GM21528 (cell line): ENCODE results near the gene CDH11.

ENCODE experiments used
- ATAC-seq: cut with Tn5 transposase; IDR thresholded peaks from one replicate; pipeline ENCODE4 v1.9.1; 2021; ENCODE audit warnings: mild to moderate bottlenecking, moderate library complexity; ENCODE audit not compliant: unreplicated experiment, low FRiP score

The CDH11 gene

GRCh38 chr16:65071433-65072311, 50.2 kb downstream of the CDH11 start:
- no peak for ATAC-seq

- no peak for ATAC-seq
Observed at GRCh38 chr16:65070831-65071432, 50.9 kb downstream of the CDH11 start.

- ATAC-seq: no peak
Observed at GRCh38 chr16:65069766-65070165, 52.1 kb downstream of the CDH11 start.

GRCh38 chr16:65069065-65069464, 52.8 kb downstream of the CDH11 start:
- no peak for ATAC-seq

GRCh38 chr16:65068151-65068740, 53.6 kb downstream of the CDH11 start:
- no peak for ATAC-seq

- ATAC-seq: no peak
Observed at GRCh38 chr16:65066651-65067050, 55.2 kb downstream of the CDH11 start.

- ATAC-seq: no peak
Observed at GRCh38 chr16:65065031-65065430, 56.8 kb downstream of the CDH11 start.

GRCh38 chr16:65064131-65064530, 57.7 kb downstream of the CDH11 start:
- ATAC-seq: no peak

- no peak for ATAC-seq
Observed at GRCh38 chr16:65062736-65063583, 58.9 kb downstream of the CDH11 start.

- ATAC-seq: no peak
Observed at GRCh38 chr16:65061935-65062518, 59.8 kb downstream of the CDH11 start.

- ATAC-seq: no peak
Observed at GRCh38 chr16:65061263-65061662, 60.6 kb downstream of the CDH11 start.

GRCh38 chr16:65059406-65059980, 62.4 kb downstream of the CDH11 start:
- no peak for ATAC-seq

GRCh38 chr16:65057184-65057583, 64.7 kb downstream of the CDH11 start:
- no peak for ATAC-seq

- no peak for ATAC-seq
Observed at GRCh38 chr16:65054457-65054856, 67.4 kb downstream of the CDH11 start.

GRCh38 chr16:65049679-65050078, 72.2 kb downstream of the CDH11 start:
- ATAC-seq: no peak

GRCh38 chr16:65045961-65046360, 75.9 kb downstream of the CDH11 start:
- ATAC-seq: no peak

- no peak for ATAC-seq
Observed at GRCh38 chr16:65044873-65045272, 77.0 kb downstream of the CDH11 start.

GRCh38 chr16:65044026-65044425, 77.8 kb downstream of the CDH11 start:
- no peak for ATAC-seq

- ATAC-seq: no peak
Observed at GRCh38 chr16:65042438-65043365, 79.2 kb downstream of the CDH11 start.
